HepG2 (cell line): Measurements from ENCODE around the gene GABRR2. TPM values are rescaled to one million over a fixed set of nuclear protein-coding genes. Genes with fewer than 3 reads are reported as not detected.
A peak's percentile ranks its signal among the peaks of the same experiment; 100 is the strongest.

Experiments
- CHCHD3 ChIP-seq: sonication (generic); formaldehyde crosslinking; IDR thresholded peaks from 2 replicates; pipeline ENCODE4 v1.8.0; 2022; ENCODE audit warnings: mild to moderate bottlenecking, missing genetic modification reagents, moderate library complexity
- DDIT3 ChIP-seq: sonication (generic); formaldehyde crosslinking; IDR thresholded peaks from 2 replicates; pipeline ENCODE4 v1.4.0; 2020; ENCODE audit warnings: mild to moderate bottlenecking, missing genetic modification reagents
- FOSL1 ChIP-seq: sonication (generic); formaldehyde crosslinking; IDR thresholded peaks from 2 replicates; pipeline ENCODE4 v1.9.0; 2021; ENCODE audit warnings: missing genetic modification reagents, borderline replicate concordance
- IRX3 ChIP-seq: sonication (generic); formaldehyde crosslinking; IDR thresholded peaks from 2 replicates; pipeline ENCODE4 v1.8.1; 2023; ENCODE audit warnings: mild to moderate bottlenecking, low read depth, missing genetic modification reagents, borderline replicate concordance
- MAFF ChIP-seq: IDR thresholded peaks from 2 replicates; pipeline ENCODE4 v1.6.1; 2011; ENCODE audit warnings: low read depth, low read length, improper control_type of control experiment
- NR2F1 ChIP-seq, 2 experiments: fragments of 450-650 bp in 1 of 2; formaldehyde crosslinking in 1 of 2; IDR thresholded peaks; 2 replicates each; pipeline versions ENCODE4 v1.5.0 to v1.6.1; 2016 to 2020; ENCODE audit warnings: mild to moderate bottlenecking in 1 of 2, missing compliant biosample characterization in 1 of 2, missing genetic modification reagents in 1 of 2, moderate library complexity in 1 of 2
- PHF5A ChIP-seq: IDR thresholded peaks from one replicate; pipeline ENCODE4 v1.6.1; 2018; ENCODE audit warnings: low read depth, missing genetic modification reagents; ENCODE audit not compliant: unreplicated experiment
- RARA ChIP-seq: IDR thresholded peaks from 2 replicates; pipeline ENCODE4 v1.6.1; 2016; ENCODE audit warnings: missing genetic modification reagents, missing compliant biosample characterization
- SOX13 ChIP-seq, 3 experiments: fragments of 450-650 bp in 1 of 3; sonication (generic) in 1 of 3; formaldehyde crosslinking in 1 of 3; IDR thresholded peaks in 2 of 3; conservative IDR thresholded peaks in 1 of 3; 2 replicates each; pipeline versions ENCODE4 v1.5.0 to v1.6.1; 2016 to 2020; ENCODE audit warnings: antibody characterized with exemption in 1 of 3, mild to moderate bottlenecking in 1 of 3, missing compliant biosample characterization in 1 of 3, missing genetic modification reagents in 1 of 3, moderate library complexity in 1 of 3
- ZNF260 ChIP-seq: sonication (generic); formaldehyde crosslinking; IDR thresholded peaks from 2 replicates; pipeline ENCODE4 v1.4.0; 2020; ENCODE audit warnings: missing genetic modification reagents, low read depth, mild to moderate bottlenecking, borderline replicate concordance
- ZNF280D ChIP-seq: sonication (generic); formaldehyde crosslinking; IDR thresholded peaks from 2 replicates; pipeline ENCODE4 v1.5.1; 2020; ENCODE audit warnings: mild to moderate bottlenecking, missing genetic modification reagents
- ZNF326 ChIP-seq: sonication (generic); formaldehyde crosslinking; IDR thresholded peaks from 2 replicates; pipeline ENCODE4 v1.4.0; 2020; ENCODE audit warnings: missing genetic modification reagents, borderline replicate concordance
- ZNF331 ChIP-seq: sonication (generic); formaldehyde crosslinking; IDR thresholded peaks from 2 replicates; pipeline ENCODE4 v1.4.0; 2020; ENCODE audit warnings: missing genetic modification reagents
- ZNF546 ChIP-seq: sonication (generic); formaldehyde crosslinking; conservative IDR thresholded peaks from 2 replicates; pipeline ENCODE4 v1.8.1; 2023; ENCODE audit warnings: mild to moderate bottlenecking, missing genetic modification reagents
- ZNF772 ChIP-seq: sonication (generic); formaldehyde crosslinking; IDR thresholded peaks from 2 replicates; pipeline ENCODE4 v1.5.0; 2020; ENCODE audit warnings: mild to moderate bottlenecking, missing genetic modification reagents
- polyA plus RNA-seq, 8 experiments: library from polyadenylated mRNA; depleted of rRNA in 3 of 8; stranded (reverse) in 7 of 8; unstranded in 1 of 8; fragments of >200 nt; fragmentation: Illumina TruSeq in 4 of 8; extraction: Trizol in 4 of 8; gene quantifications; 2 replicates each; pipeline versions ENCODE4 v1.2.1 to v1.2.3, GENCODE V29; 2011 to 2016; ENCODE audit warnings: low read depth in 4 of 8, missing spikeins in 1 of 8, mixed read lengths in 1 of 8; ENCODE audit not compliant: insufficient read depth in 1 of 8
- total RNA-seq, 5 experiments: library from RNA; depleted of rRNA; stranded (reverse); fragments of >200 nt; fragmentation: Illumina TruSeq; extraction: Trizol; gene quantifications; 2 replicates each; pipeline ENCODE4 v1.2.3, GENCODE V29; 2016; ENCODE audit warnings: low read depth in 1 of 5
- TF ChIP-seq, protein P1 (sequence below): sonication (generic); formaldehyde crosslinking; IDR thresholded peaks from 2 replicates; pipeline ENCODE4 v1.4.0; 2020; ENCODE audit warnings: mild to moderate bottlenecking, missing genetic modification reagents, borderline replicate concordance
- TF ChIP-seq, protein P2 (sequence below): sonication (generic); formaldehyde crosslinking; IDR thresholded peaks from 2 replicates; pipeline ENCODE4 v1.5.0; 2020; ENCODE audit warnings: mild to moderate bottlenecking, missing genetic modification reagents

GABRR2 gene
- total and polyA plus RNA-seq, 2 of the 13 experiments (the other 11 are each of a cell fraction or from before 2014, with no cell fraction given): 0.13 TPM; not detected in 1

DNA sequence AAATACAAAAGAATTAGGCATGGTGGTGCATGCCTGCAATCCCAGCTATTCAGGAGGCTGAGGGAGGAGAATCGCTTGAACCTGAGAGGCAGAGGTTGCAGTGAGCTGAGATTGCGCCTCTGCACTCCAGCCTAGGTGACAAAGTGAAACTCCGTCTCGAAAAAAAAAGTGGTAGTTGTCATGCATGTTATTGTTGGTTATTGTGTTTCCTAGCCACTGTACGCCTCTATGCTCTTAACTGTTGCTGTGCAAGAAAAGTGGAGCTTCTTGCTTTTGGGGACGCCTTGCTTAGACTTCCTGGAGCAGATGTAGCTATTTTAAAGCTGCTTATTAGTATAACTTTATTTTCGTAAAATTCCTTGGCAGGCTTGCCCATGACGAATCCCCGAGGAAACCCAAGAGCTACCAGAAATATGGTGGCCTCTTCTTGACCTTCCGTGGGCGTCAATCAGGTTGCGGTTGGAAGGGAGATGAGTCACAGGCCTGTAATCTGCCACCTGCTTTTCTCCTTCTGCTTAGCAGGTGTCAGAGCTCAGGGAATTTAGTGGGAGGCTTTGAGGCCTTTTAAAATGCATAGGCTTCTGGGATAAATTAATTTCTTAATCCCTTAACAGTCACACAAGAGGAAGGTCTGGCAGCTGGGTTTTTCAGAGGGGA, 17.3 kb downstream of the GABRR2 start (continued):
- TF ChIP-seq ZNF260 (no peak), SOX13 (IDR thresholded peaks at IDR 0.05) (no peak), SOX13 (CRISPR knock-in tag; conservative IDR thresholded peaks at IDR 0.05 in 1 of 2, IDR thresholded peaks at IDR 0.05 in 1 of 2) (no peak; a peak in 1 of 4 replicates), ZNF546 (CRISPR knock-in tag) (no peak), FOSL1 (CRISPR knock-in tag) (peak; percentile 44; the same call in 1 of the 2 replicates), ZNF326 (CRISPR knock-in tag) (no peak), PHF5A (CRISPR knock-in tag) (no peak), CHCHD3 (CRISPR knock-in tag) (no peak), MAFF (no peak), ZNF772 (CRISPR knock-in tag) (no peak), ZNF331 (CRISPR knock-in tag) (no peak), ZNF280D (CRISPR knock-in tag) (no peak), RARA (CRISPR knock-in tag) (peak; percentile 74), NR2F1 (CRISPR knock-in tag; IDR thresholded peaks at IDR 0.05) (0 out of 4 replicates have a peak, but pooled peaks of 1 of the 2 experiments have one; percentile 25), DDIT3 (no peak), IRX3 (no peak)
- TF ChIP-seq, protein P1, sequence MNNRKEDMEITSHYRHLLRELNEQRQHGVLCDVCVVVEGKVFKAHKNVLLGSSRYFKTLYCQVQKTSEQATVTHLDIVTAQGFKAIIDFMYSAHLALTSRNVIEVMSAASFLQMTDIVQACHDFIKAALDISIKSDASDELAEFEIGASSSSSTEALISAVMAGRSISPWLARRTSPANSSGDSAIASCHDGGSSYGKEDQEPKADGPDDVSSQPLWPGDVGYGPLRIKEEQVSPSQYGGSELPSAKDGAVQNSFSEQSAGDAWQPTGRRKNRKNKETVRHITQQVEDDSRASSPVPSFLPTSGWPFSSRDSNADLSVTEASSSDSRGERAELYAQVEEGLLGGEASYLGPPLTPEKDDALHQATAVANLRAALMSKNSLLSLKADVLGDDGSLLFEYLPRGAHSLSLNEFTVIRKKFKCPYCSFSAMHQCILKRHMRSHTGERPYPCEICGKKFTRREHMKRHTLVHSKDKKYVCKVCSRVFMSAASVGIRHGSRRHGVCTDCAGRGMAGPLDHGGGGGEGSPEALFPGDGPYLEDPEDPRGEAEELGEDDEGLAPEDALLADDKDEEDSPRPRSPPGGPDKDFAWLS (CRISPR knock-in tag): no peak
- TF ChIP-seq, protein P2, sequence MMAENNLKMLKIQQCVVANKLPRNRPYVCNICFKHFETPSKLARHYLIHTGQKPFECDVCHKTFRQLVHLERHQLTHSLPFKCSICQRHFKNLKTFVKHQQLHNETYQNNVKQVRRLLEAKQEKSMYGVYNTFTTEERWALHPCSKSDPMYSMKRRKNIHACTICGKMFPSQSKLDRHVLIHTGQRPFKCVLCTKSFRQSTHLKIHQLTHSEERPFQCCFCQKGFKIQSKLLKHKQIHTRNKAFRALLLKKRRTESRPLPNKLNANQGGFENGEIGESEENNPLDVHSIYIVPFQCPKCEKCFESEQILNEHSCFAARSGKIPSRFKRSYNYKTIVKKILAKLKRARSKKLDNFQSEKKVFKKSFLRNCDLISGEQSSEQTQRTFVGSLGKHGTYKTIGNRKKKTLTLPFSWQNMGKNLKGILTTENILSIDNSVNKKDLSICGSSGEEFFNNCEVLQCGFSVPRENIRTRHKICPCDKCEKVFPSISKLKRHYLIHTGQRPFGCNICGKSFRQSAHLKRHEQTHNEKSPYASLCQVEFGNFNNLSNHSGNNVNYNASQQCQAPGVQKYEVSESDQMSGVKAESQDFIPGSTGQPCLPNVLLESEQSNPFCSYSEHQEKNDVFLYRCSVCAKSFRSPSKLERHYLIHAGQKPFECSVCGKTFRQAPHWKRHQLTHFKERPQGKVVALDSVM: no peak
